Activated CD8-positive, alpha-beta memory T cell treated with anti-CD3 and anti-CD28 coated beads for 36 hours (primary cell): ENCODE data around the gene VCAN. TPM values are rescaled to one million over a fixed set of nuclear protein-coding genes. Genes with fewer than 3 reads are reported as not detected.

Source experiments
- CTCF ChIA-PET: fragments of 350-600 bp; sonication (Branson Sonifier 250); formaldehyde crosslinking; loops from one replicate; lab custom pipeline; 2021; ENCODE audit warnings: antibody characterized with exemption; lab: Charles Lee
- POLR2A ChIA-PET: fragments of 350-600 bp; sonication (Branson Sonifier 250); formaldehyde crosslinking; loops from one replicate; lab custom pipeline; 2021; ENCODE audit warnings: antibody characterized with exemption; lab: Charles Lee
- total RNA-seq, 2 experiments: library from RNA; stranded (reverse); gene quantifications; one replicate each; pipeline ENCODE4 v1.2.3, GENCODE V29; 2021

Gene VCAN
- total RNA-seq, 2 experiments from 2014 or later, result not detected

GRCh38 chr5:83524991-83525390, 53.4 kb downstream of the VCAN start:
- POLR2A ChIA-PET, result no interaction called here

GRCh38 chr5:83526289-83526688, 54.7 kb downstream of the VCAN start:
- POLR2A ChIA-PET, result no interaction called here
- CTCF ChIA-PET, result no interaction called here

More at GRCh38 chr5:83524991-83525390, 53.4 kb downstream of the VCAN start:
- CTCF ChIA-PET, result no interaction called here

GRCh38 chr5:83527221-83527620, 55.7 kb downstream of the VCAN start:
- POLR2A ChIA-PET, result no interaction called here
- CTCF ChIA-PET, result no interaction called here

GRCh38 chr5:83527722-83528438, 56.3 kb downstream of the VCAN start:
- POLR2A ChIA-PET, result no interaction called here
- CTCF ChIA-PET, result no interaction called here

GRCh38 chr5:83528439-83528769, 56.9 kb downstream of the VCAN start:
- ChIA-PET POLR2A (no interaction called here), CTCF (no interaction called here)

- ChIA-PET POLR2A (no interaction called here), CTCF (no interaction called here)
These were observed 58.6 kb downstream of the VCAN start for GRCh38 chr5:83530193-83530592.

- CTCF ChIA-PET, result no interaction called here
- POLR2A ChIA-PET, result no interaction called here
These were observed 60.1 kb downstream of the VCAN start for GRCh38 chr5:83531661-83532060.

GRCh38 chr5:83538786-83539462, 67.4 kb downstream of the VCAN start:
- POLR2A ChIA-PET, result no interaction called here
- CTCF ChIA-PET, result no interaction called here

- POLR2A ChIA-PET, result no interaction called here
These were observed 67.9 kb downstream of the VCAN start for GRCh38 chr5:83539463-83539790.

GRCh38 chr5:83540105-83540504, 68.6 kb downstream of the VCAN start:
- POLR2A ChIA-PET, result no interaction called here
- CTCF ChIA-PET, result no interaction called here

More at GRCh38 chr5:83539463-83539790, 67.9 kb downstream of the VCAN start:
- CTCF ChIA-PET, result no interaction called here

GRCh38 chr5:83540783-83541182, 69.2 kb downstream of the VCAN start:
- CTCF ChIA-PET, result no interaction called here
- POLR2A ChIA-PET, result no interaction called here

- ChIA-PET POLR2A (no interaction called here), CTCF (no interaction called here)
These were observed 71.3 kb downstream of the VCAN start for GRCh38 chr5:83542839-83543238.

- ChIA-PET CTCF (no interaction called here), POLR2A (no interaction called here)
These were observed 72.4 kb downstream of the VCAN start for GRCh38 chr5:83543898-83544297.

- CTCF ChIA-PET, result no interaction called here
These were observed 75.6 kb downstream of the VCAN start for GRCh38 chr5:83547161-83547560.

GRCh38 chr5:83547889-83548288, 76.3 kb downstream of the VCAN start:
- ChIA-PET CTCF (no interaction called here), POLR2A (no interaction called here)

More at GRCh38 chr5:83547161-83547560, 75.6 kb downstream of the VCAN start:
- POLR2A ChIA-PET, result no interaction called here

GRCh38 chr5:83548581-83548980, 77.0 kb downstream of the VCAN start:
- ChIA-PET POLR2A (no interaction called here), CTCF (no interaction called here)

- ChIA-PET POLR2A (no interaction called here), CTCF (no interaction called here)
These were observed 77.5 kb downstream of the VCAN start for GRCh38 chr5:83549076-83549475.

GRCh38 chr5:83549674-83550073, 78.1 kb downstream of the VCAN start:
- ChIA-PET CTCF (no interaction called here), POLR2A (no interaction called here)

- ChIA-PET POLR2A (no interaction called here), CTCF (no interaction called here)
These were observed 80.3 kb downstream of the VCAN start for GRCh38 chr5:83551821-83552220.

GRCh38 chr5:83552275-83552674, 80.7 kb downstream of the VCAN start:
- ChIA-PET POLR2A (no interaction called here), CTCF (no interaction called here)

GRCh38 chr5:83553000-83553486, 81.5 kb downstream of the VCAN start:
- ChIA-PET POLR2A (no interaction called here), CTCF (no interaction called here)
